ENCODE measurements around the gene SLC25A21.

Gene SLC25A21

DNA sequence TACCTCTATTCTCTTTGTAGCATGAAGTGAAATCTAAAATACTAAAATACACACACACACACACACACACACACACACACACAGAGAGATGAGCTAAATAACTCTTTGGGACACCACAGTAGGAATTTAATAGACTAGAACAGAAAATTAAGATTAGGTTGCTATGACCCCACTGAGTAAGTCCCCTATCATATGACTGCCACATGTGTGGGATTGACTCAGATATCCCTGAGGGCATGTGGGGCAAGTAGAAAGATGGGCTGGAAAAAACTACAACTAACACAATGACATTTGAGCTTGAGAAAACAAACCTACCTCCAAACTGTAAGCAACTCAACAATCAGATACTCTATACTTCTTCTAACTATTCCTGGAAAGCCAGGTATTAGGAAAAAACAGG is 27.0 kb downstream of the SLC25A21 start:
- TF ChIP-seq CTCF (IDR thresholded peaks at IDR 0.05; ENCODE audit: extremely low read depth, missing control alignments): no peak

DNA sequence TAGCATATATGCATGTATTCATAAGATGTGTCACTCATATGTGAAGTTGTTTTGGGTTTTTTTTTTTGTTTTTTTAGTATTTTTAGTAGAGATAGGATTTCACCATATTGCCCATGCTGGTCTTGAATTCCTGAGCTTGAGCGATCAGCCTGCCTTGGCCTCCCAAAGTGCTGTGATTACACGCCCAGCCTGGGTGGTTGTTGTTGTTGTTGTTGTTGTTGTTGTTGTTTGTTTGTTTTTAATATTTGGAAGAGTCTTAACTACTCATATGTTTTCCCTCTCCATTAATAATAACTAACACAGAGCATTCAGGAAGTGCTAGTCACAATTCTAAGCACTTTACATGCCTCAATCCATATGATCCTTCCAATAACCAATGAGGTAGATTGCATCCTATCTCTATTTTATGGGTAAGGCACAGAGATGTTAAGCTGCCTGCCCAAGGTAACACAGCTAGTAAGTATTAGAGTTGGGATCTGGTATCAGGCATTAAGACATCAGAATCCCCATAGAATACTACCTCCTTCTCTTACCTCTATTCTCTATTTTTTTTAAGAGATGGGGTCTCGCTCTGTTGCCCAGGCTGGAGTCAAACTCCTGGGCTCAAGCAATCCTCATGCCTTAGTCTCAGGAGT is 27.6 kb downstream of the SLC25A21 start:
- DNase-seq (ENCODE audit: low spot score): no peak
- TF ChIP-seq CTCF (IDR thresholded peaks at IDR 0.05; ENCODE audit: extremely low read depth, missing control alignments): no peak

More for the DNA sequence above, 27.0 kb downstream of the SLC25A21 start:
- no peak for DNase-seq (ENCODE audit: low spot score)

DNA sequence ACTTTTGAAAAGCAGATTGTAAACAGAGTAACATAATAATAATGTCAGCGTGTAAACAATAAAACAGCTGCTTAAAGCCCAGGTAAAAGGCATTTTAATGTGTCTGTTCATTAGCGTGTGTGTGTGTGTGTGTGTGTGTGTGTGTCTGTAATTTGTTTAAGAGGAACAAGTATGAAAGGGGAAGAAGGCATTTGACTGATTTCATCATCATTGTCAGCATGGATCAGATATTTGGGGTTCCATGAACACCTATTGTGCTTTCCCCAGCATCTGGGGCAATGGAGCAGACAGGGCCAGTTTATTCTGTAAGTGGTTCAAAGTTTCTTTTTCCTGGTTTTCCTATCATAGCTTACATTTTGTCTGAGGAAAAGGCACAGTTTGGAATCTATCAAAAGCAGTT is 28.9 kb downstream of the SLC25A21 start:
- no peak for DNase-seq (ENCODE audit: low spot score)
- TF ChIP-seq CTCF (IDR thresholded peaks at IDR 0.05; ENCODE audit: extremely low read depth, missing control alignments): no peak

- no peak for DNase-seq (ENCODE audit: low spot score)
- TF ChIP-seq CTCF (IDR thresholded peaks at IDR 0.05; ENCODE audit: extremely low read depth, missing control alignments): no peak
Observed at GRCh38 chr14:37142835-37143401, 29.5 kb downstream of the SLC25A21 start.

GRCh38 chr14:37140176-37140575 is 32.2 kb downstream of the SLC25A21 start:
- TF ChIP-seq CTCF (IDR thresholded peaks at IDR 0.05; ENCODE audit: extremely low read depth, missing control alignments): no peak

DNA sequence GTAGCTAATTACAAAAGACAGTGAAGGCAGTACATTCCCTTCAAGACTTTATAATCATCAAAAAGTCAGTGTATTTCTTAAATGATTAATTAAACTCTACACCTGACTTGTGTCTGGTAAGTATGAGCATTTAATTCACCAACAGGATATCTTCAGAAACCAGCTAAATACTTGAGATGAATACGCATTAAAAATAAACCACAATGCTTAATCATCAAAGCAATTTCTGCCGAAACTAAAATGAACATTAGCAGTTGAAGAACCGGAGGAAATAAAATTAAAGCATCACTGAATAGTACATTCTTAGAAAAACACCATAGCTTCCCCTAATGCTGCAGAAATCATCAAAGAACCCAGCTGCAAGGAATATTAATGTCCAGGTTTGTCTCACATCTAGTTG is 32.7 kb downstream of the SLC25A21 start:
- TF ChIP-seq CTCF (IDR thresholded peaks at IDR 0.05; ENCODE audit: extremely low read depth, missing control alignments): no peak
- DNase-seq (ENCODE audit: low spot score): no peak

More at GRCh38 chr14:37140176-37140575, 32.2 kb downstream of the SLC25A21 start:
- no peak for DNase-seq (ENCODE audit: low spot score)

GRCh38 chr14:37138898-37139297 is 33.5 kb downstream of the SLC25A21 start:
- no peak for TF ChIP-seq CTCF (IDR thresholded peaks at IDR 0.05; ENCODE audit: extremely low read depth, missing control alignments)
- DNase-seq (ENCODE audit: low spot score): no peak

All from GM20000 (cell line).